Glutamatergic neuron (in vitro differentiated cells): Measurements from ENCODE around the gene PTGER1. TPM values are rescaled to one million over a fixed set of nuclear protein-coding genes. Genes with fewer than 3 reads are reported as not detected.

Source experiments
- DNase-seq: peaks from one replicate; pipeline ENCODE4 v3.0.0; 2022
- H3K27ac Mint-ChIP-seq: one replicate; pipeline ENCODE4 v1.8.0; 2020; ENCODE audit warnings: mild to moderate bottlenecking, mixed read lengths, inconsistent platforms; ENCODE audit not compliant: unreplicated experiment
- H3K27me3 Mint-ChIP-seq: one replicate; pipeline ENCODE4 v1.8.0; 2020; ENCODE audit warnings: mild to moderate bottlenecking, moderate library complexity, mixed read lengths, inconsistent platforms; ENCODE audit not compliant: unreplicated experiment
- H3K36me3 Mint-ChIP-seq: one replicate; pipeline ENCODE4 v1.8.0; 2020; ENCODE audit warnings: mild to moderate bottlenecking, mixed read lengths, inconsistent platforms; ENCODE audit not compliant: unreplicated experiment
- H3K4me1 Mint-ChIP-seq: one replicate; pipeline ENCODE4 v1.8.0; 2020; ENCODE audit warnings: mild to moderate bottlenecking, low read depth, mixed read lengths, inconsistent platforms; ENCODE audit not compliant: unreplicated experiment
- H3K4me3 Mint-ChIP-seq: one replicate; pipeline ENCODE4 v1.8.0; 2020; ENCODE audit warnings: mild to moderate bottlenecking, mixed read lengths, inconsistent platforms; ENCODE audit not compliant: unreplicated experiment
- H3K9me3 Mint-ChIP-seq: one replicate; pipeline ENCODE4 v1.8.0; 2020; ENCODE audit warnings: mild to moderate bottlenecking, moderate library complexity, mixed read lengths, inconsistent platforms; ENCODE audit not compliant: unreplicated experiment
- total RNA-seq: library from RNA; stranded (reverse); fragmentation: NEBNext Ultra II Directional; extraction: Animal tissue kit (Norgen Biotek cat#: 25700); gene quantifications from one replicate; pipeline ENCODE4 v1.2.1, GENCODE V29; 2021; ENCODE audit not compliant: unreplicated experiment
- TF ChIP-seq, protein P1 (sequence below): fragments of 200-600 bp; sonication (generic); IDR thresholded peaks from one replicate; pipeline ENCODE4 v1.5.0; 2021; ENCODE audit not compliant: partially characterized antibody, unreplicated experiment

Gene PTGER1
- total RNA-seq, 1 donor from 2014 or later, result 2.0 TPM

DNA sequence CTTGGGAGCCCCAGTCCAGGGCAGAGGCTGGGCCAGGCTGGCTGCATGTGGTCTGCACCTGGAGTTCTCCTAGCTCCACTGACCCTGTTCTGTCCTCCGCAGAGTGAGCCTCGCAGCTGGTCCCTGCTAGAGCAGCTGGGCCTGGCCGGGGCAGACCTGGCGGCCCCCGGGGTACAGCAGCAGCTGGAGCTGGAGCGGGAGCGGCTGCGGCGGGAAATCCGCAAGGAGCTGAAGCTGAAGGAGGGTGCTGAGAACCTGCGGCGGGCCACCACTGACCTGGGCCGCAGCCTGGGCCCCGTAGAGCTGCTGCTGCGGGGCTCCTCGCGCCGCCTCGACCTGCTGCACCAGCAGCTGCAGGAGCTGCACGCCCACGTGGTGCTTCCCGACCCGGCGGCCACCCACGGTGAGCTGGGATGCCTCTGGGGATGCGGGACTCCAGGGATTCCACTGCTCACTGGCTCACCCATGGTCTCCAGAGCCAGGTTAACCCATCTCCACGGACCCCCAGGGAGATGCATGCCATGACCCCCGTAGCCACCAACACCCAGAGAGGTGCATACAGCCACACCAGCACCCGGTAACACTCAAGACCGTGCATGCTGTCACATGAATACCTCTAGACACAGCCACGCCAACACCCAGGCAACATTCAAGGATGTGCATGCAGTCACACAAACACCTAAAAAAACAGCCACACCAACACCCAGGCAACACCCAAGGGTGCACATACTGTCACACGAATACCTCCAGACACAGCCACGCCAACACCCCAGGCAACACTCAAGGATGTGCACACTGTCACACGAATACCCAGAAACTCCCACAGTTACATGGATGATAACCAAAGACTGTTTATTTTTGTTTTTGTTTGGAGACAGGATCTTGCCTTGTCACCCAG, 33.9 kb downstream of the PTGER1 start:
- Mint-ChIP-seq H3K27ac (peak overlapping the region; percentile 26), H3K9me3 (peaks cover 12% of the 10 kb centered on the region), H3K4me3 (no peak overlapping the region), H3K4me1 (peaks cover 11% of the 10 kb centered on the region), H3K27me3 (peaks cover 6% of the 10 kb centered on the region), H3K36me3 (no peaks in the 10 kb centered on the region)
- DNase-seq, result peak; percentile 65
- TF ChIP-seq, protein P1, sequence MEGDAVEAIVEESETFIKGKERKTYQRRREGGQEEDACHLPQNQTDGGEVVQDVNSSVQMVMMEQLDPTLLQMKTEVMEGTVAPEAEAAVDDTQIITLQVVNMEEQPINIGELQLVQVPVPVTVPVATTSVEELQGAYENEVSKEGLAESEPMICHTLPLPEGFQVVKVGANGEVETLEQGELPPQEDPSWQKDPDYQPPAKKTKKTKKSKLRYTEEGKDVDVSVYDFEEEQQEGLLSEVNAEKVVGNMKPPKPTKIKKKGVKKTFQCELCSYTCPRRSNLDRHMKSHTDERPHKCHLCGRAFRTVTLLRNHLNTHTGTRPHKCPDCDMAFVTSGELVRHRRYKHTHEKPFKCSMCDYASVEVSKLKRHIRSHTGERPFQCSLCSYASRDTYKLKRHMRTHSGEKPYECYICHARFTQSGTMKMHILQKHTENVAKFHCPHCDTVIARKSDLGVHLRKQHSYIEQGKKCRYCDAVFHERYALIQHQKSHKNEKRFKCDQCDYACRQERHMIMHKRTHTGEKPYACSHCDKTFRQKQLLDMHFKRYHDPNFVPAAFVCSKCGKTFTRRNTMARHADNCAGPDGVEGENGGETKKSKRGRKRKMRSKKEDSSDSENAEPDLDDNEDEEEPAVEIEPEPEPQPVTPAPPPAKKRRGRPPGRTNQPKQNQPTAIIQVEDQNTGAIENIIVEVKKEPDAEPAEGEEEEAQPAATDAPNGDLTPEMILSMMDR, result no peak

DNA sequence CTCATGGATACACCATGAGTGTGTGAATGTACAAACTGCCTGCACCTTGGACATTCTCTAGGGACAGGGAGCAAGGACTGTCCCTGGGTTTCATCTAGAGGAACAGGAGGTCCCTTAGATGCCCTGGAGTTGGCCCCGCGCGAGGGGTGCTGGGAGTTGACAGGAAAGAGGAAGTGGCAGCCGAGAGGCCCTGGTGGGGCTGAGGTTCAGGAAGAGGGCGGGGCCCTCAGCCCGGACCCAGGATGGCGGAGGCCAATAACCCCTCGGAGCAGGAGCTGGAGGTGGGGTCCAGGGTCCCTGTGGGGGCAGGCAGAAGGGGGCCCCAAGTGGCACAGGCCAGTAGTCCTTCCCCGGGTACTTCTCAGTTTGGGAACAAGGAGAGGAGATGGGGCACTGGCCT, 35.1 kb downstream of the PTGER1 start:
- no peak for DNase-seq
- peaks cover 11% of the 10 kb centered on the region for H3K4me1 Mint-ChIP-seq
- H3K4me3 Mint-ChIP-seq, result peak overlapping the region; percentile 30
- H3K9me3 Mint-ChIP-seq, result peaks cover 14% of the 10 kb centered on the region
- peaks cover 6% of the 10 kb centered on the region for H3K27me3 Mint-ChIP-seq
- H3K27ac Mint-ChIP-seq, result peak overlapping the region; percentile 43
- no peaks in the 10 kb centered on the region for H3K36me3 Mint-ChIP-seq
- TF ChIP-seq, protein P1, result no peak

DNA sequence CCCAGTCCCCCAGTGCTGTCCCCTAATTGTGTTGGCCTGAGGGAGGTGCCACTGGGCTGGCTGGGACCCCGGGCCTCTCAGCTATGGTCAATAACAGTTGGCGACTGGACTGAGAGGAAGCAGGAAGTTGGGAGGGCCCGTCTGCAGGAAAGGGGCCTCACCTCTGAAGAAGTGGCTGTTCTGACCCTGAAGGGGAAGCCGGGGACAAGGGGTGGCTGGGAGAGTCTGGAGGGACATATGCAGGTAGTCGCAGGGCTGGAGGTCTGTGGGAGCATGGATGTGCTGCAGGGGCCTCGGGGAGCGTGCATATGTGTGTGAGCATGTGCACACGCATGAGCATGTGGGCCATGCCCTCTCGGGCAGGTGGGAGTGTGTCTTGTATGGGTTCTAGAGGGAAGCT, 36.1 kb downstream of the PTGER1 start:
- Mint-ChIP-seq H3K9me3 (peaks cover 14% of the 10 kb centered on the region), H3K27ac (no peak overlapping the region)
- DNase-seq, result no peak

DNA sequence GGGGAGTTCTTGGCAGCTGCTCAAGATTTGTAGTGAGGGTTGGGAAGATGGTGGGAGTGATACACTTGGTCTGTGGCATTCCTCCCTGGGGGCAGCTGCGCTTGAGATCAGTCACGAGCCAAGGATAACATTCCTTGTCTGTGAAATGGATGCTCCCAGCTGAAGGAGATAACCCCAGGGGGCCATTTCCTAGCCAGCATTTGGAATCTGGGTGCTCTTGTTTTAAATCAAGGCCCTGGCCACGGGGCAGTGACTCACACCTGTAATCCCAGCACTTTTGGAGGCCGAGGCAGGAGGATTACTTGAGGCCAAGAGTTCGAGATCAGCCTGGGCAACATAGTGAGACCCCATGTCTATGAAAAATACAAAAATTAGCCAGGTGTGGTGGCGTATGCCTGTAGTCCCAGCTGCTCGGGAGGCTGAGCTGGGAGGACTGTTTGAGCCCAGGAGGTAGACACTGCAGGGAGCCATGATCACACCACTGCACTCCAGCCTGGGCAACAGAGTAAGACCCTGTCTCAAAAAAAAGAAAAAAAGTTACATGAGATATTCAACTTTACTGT, 37.5 kb downstream of the PTGER1 start:
- Mint-ChIP-seq H3K36me3 (no peaks in the 10 kb centered on the region), H3K27ac (no peak overlapping the region), H3K27me3 (peaks cover 7% of the 10 kb centered on the region), H3K4me3 (no peak overlapping the region), H3K9me3 (peaks cover 14% of the 10 kb centered on the region), H3K4me1 (peaks cover 13% of the 10 kb centered on the region)
- DNase-seq, result no peak
- TF ChIP-seq, protein P1, result no peak

More for the DNA sequence above, 36.1 kb downstream of the PTGER1 start:
- Mint-ChIP-seq H3K4me3 (no peak overlapping the region), H3K27me3 (peaks cover 8% of the 10 kb centered on the region), H3K4me1 (peaks cover 13% of the 10 kb centered on the region), H3K36me3 (no peaks in the 10 kb centered on the region)
- TF ChIP-seq, protein P1, result no peak
